ENCODE measurements around the gene CABP7. TPM values are rescaled to one million over a fixed set of nuclear protein-coding genes. Genes with fewer than 3 reads are reported as not detected.

CABP7 gene
- total and polyA plus RNA-seq, 2 experiments from 2014 or later = 0.06 to 0.24 TPM

- H3K9me3 Mint-ChIP-seq = no peaks in the 10 kb centered on the region; the same call in 2 of the 3 replicates
- DNase-seq (ENCODE audit: low spot score) (peak; percentile 58), ATAC-seq (peak; percentile 17)
- no peak overlapping the region for H2AFZ ChIP-seq
- H3F3A ChIP-seq (replicated peaks; ENCODE audit: low read depth) = 0 out of 2 replicates have a peak, but pooled peaks cover 6% of the 10 kb centered on the region
- H3K36me3 Mint-ChIP-seq (ENCODE audit: low read depth) = no peaks in the 10 kb centered on the region
- TF ChIP-seq, protein P1, sequence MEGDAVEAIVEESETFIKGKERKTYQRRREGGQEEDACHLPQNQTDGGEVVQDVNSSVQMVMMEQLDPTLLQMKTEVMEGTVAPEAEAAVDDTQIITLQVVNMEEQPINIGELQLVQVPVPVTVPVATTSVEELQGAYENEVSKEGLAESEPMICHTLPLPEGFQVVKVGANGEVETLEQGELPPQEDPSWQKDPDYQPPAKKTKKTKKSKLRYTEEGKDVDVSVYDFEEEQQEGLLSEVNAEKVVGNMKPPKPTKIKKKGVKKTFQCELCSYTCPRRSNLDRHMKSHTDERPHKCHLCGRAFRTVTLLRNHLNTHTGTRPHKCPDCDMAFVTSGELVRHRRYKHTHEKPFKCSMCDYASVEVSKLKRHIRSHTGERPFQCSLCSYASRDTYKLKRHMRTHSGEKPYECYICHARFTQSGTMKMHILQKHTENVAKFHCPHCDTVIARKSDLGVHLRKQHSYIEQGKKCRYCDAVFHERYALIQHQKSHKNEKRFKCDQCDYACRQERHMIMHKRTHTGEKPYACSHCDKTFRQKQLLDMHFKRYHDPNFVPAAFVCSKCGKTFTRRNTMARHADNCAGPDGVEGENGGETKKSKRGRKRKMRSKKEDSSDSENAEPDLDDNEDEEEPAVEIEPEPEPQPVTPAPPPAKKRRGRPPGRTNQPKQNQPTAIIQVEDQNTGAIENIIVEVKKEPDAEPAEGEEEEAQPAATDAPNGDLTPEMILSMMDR (conservative IDR thresholded peaks at IDR 0.05; ENCODE audit: low read depth in 2 of 2) = no peak
- TF ChIP-seq ETS1 (IDR thresholded peaks at IDR 0.05) (no peak), EZH2phosphoT487 (IDR thresholded peaks at IDR 0.05; ENCODE audit: unreplicated experiment) (no peak)
- no peaks in the 10 kb centered on the region for H3K9me2 ChIP-seq (ENCODE audit: insufficient read depth)
- H3K79me2 ChIP-seq (replicated peaks; ENCODE audit: insufficient read depth) = no peaks in the 10 kb centered on the region
- peak overlapping the region; percentile 25 for H3K4me3 ChIP-seq
- peak overlapping the region; percentile 60 for H3K4me3 Mint-ChIP-seq
- peaks cover 23% of the 10 kb centered on the region for H3K27me3 ChIP-seq (ENCODE audit: insufficient read depth)
- peaks cover 50% of the 10 kb centered on the region for H3K4me1 ChIP-seq (ENCODE audit: insufficient read depth)
- no peaks in the 10 kb centered on the region for H3K36me3 ChIP-seq (ENCODE audit: insufficient read depth)
- H3K27ac Mint-ChIP-seq = no peak overlapping the region
- H3K27ac ChIP-seq (ENCODE audit: low read depth) = no peak overlapping the region
- peaks cover 55% of the 10 kb centered on the region for H3K4me1 Mint-ChIP-seq
- H4K20me1 ChIP-seq (replicated peaks; ENCODE audit: insufficient read depth) = no peaks in the 10 kb centered on the region; the same call in 1 of the 2 replicates
- peaks cover 40% of the 10 kb centered on the region for H3K27me3 Mint-ChIP-seq (ENCODE audit: insufficient read depth, low read depth, poor library complexity)
- peak overlapping the region; percentile 80 for H3K4me2 ChIP-seq
These were observed 16.8 kb upstream of the CABP7 start for GRCh38 chr22:29702931-29703501.

DNA sequence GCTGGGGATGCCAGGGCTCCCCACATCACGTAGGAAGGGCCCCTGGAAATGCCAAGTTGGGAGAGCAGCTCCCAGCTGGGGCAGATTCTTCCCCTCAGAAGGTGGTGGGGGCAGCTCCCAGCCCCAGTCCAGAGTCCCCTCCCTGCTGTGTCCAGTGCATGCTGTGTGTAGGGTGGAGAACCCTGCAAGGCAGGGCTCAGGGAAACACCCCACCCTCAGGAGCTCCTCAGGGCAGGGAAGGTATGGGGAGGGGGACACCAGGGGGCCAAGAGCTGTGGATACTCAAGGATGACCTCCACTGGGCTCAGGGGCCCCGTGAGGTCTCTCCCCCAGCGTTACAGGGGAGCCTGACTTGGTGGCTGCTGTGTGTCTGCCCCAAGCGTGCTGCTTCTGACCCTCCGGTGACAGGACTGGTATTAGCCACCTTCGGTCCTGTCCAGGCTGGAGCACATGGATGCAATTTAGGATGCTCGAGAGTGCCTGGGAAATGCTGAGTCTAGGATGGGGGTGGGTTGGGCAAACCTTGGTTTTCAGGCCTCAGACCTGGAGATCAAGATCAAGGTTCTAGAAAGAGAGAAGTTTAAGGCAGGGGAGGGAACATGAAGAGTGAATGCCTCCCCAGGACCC, 16.1 kb upstream of the CABP7 start:
- peaks cover 55% of the 10 kb centered on the region for H3K4me1 Mint-ChIP-seq
- H3K9me2 ChIP-seq (ENCODE audit: insufficient read depth) = no peaks in the 10 kb centered on the region
- peak overlapping the region; percentile 80 for H3K4me2 ChIP-seq
- peaks cover 42% of the 10 kb centered on the region for H3K27me3 Mint-ChIP-seq (ENCODE audit: insufficient read depth, low read depth, poor library complexity)
- H3F3A ChIP-seq (replicated peaks; ENCODE audit: low read depth) = 0 out of 2 replicates have a peak, but pooled peaks cover 6% of the 10 kb centered on the region
- no peaks in the 10 kb centered on the region for H3K36me3 ChIP-seq (ENCODE audit: insufficient read depth)
- H3K79me2 ChIP-seq (replicated peaks; ENCODE audit: insufficient read depth) = no peaks in the 10 kb centered on the region
- H3K36me3 Mint-ChIP-seq (ENCODE audit: low read depth) = no peaks in the 10 kb centered on the region
- no peak overlapping the region for H3K27ac Mint-ChIP-seq
- H3K4me3 Mint-ChIP-seq = peak overlapping the region; percentile 60
- H3K4me1 ChIP-seq (ENCODE audit: insufficient read depth) = peaks cover 50% of the 10 kb centered on the region
- no peak for DNase-seq (ENCODE audit: low spot score)
- peak overlapping the region; percentile 25 for H3K4me3 ChIP-seq
- H4K20me1 ChIP-seq (replicated peaks; ENCODE audit: insufficient read depth) = no peaks in the 10 kb centered on the region; the same call in 1 of the 2 replicates
- H2AFZ ChIP-seq = no peak overlapping the region
- H3K9me3 Mint-ChIP-seq = no peaks in the 10 kb centered on the region; the same call in 2 of the 3 replicates
- peak; percentile 3 for ATAC-seq
- H3K27me3 ChIP-seq (ENCODE audit: insufficient read depth) = peaks cover 23% of the 10 kb centered on the region
- no peak overlapping the region for H3K27ac ChIP-seq (ENCODE audit: low read depth)
- no peak for TF ChIP-seq NANOG (IDR thresholded peaks at IDR 0.05; ENCODE audit: borderline replicate concordance)
- no peak for TF ChIP-seq EZH2 (IDR thresholded peaks at IDR 0.05; ENCODE audit: low read depth, unreplicated experiment)
- TF ChIP-seq, protein P2, sequence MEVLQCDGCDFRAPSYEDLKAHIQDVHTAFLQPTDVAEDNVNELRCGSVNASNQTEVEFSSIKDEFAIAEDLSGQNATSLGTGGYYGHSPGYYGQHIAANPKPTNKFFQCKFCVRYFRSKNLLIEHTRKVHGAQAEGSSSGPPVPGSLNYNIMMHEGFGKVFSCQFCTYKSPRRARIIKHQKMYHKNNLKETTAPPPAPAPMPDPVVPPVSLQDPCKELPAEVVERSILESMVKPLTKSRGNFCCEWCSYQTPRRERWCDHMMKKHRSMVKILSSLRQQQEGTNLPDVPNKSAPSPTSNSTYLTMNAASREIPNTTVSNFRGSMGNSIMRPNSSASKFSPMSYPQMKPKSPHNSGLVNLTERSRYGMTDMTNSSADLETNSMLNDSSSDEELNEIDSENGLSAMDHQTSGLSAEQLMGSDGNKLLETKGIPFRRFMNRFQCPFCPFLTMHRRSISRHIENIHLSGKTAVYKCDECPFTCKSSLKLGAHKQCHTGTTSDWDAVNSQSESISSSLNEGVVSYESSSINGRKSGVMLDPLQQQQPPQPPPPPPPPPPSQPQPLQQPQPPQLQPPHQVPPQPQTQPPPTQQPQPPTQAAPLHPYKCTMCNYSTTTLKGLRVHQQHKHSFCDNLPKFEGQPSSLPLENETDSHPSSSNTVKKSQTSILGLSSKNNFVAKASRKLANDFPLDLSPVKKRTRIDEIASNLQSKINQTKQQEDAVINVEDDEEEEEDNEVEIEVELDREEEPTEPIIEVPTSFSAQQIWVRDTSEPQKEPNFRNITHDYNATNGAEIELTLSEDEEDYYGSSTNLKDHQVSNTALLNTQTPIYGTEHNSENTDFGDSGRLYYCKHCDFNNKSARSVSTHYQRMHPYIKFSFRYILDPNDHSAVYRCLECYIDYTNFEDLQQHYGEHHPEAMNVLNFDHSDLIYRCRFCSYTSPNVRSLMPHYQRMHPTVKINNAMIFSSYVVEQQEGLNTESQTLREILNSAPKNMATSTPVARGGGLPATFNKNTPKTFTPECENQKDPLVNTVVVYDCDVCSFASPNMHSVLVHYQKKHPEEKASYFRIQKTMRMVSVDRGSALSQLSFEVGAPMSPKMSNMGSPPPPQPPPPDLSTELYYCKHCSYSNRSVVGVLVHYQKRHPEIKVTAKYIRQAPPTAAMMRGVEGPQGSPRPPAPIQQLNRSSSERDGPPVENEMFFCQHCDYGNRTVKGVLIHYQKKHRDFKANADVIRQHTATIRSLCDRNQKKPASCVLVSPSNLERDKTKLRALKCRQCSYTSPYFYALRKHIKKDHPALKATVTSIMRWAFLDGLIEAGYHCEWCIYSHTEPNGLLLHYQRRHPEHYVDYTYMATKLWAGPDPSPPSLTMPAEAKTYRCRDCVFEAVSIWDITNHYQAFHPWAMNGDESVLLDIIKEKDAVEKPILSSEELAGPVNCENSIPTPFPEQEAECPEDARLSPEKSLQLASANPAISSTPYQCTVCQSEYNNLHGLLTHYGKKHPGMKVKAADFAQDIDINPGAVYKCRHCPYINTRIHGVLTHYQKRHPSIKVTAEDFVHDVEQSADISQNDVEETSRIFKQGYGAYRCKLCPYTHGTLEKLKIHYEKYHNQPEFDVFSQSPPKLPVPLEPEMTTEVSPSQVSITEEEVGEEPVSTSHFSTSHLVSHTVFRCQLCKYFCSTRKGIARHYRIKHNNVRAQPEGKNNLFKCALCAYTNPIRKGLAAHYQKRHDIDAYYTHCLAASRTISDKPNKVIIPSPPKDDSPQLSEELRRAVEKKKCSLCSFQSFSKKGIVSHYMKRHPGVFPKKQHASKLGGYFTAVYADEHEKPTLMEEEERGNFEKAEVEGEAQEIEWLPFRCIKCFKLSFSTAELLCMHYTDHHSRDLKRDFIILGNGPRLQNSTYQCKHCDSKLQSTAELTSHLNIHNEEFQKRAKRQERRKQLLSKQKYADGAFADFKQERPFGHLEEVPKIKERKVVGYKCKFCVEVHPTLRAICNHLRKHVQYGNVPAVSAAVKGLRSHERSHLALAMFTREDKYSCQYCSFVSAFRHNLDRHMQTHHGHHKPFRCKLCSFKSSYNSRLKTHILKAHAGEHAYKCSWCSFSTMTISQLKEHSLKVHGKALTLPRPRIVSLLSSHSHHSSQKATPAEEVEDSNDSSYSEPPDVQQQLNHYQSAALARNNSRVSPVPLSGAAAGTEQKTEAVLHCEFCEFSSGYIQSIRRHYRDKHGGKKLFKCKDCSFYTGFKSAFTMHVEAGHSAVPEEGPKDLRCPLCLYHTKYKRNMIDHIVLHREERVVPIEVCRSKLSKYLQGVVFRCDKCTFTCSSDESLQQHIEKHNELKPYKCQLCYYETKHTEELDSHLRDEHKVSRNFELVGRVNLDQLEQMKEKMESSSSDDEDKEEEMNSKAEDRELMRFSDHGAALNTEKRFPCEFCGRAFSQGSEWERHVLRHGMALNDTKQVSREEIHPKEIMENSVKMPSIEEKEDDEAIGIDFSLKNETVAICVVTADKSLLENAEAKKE (CRISPR knock-in tag; IDR thresholded peaks at IDR 0.05) = no peak
- TF ChIP-seq POLR2AphosphoS5 (IDR thresholded peaks at IDR 0.05; ENCODE audit: low read depth) = no peak
- TF ChIP-seq EZH2phosphoT487 (IDR thresholded peaks at IDR 0.05; ENCODE audit: unreplicated experiment) = no peak
- TF ChIP-seq, protein P1 (conservative IDR thresholded peaks at IDR 0.05; ENCODE audit: low read depth in 2 of 2) = no peak
